A549 treated with CORT108297 at 1 μM for 4 hours (cell line): Measurements from ENCODE around the gene KNDC1. TPM values are rescaled to one million over a fixed set of nuclear protein-coding genes. Genes with fewer than 3 reads are reported as not detected.

Experiments used
- total RNA-seq: library from RNA; stranded (reverse); fragments of 200-300 nt; extraction: Qiagen RNA extraction; gene quantifications from 5 replicates; pipeline ENCODE4 v1.2.3, GENCODE V29; 2022

The KNDC1 gene, protein sequence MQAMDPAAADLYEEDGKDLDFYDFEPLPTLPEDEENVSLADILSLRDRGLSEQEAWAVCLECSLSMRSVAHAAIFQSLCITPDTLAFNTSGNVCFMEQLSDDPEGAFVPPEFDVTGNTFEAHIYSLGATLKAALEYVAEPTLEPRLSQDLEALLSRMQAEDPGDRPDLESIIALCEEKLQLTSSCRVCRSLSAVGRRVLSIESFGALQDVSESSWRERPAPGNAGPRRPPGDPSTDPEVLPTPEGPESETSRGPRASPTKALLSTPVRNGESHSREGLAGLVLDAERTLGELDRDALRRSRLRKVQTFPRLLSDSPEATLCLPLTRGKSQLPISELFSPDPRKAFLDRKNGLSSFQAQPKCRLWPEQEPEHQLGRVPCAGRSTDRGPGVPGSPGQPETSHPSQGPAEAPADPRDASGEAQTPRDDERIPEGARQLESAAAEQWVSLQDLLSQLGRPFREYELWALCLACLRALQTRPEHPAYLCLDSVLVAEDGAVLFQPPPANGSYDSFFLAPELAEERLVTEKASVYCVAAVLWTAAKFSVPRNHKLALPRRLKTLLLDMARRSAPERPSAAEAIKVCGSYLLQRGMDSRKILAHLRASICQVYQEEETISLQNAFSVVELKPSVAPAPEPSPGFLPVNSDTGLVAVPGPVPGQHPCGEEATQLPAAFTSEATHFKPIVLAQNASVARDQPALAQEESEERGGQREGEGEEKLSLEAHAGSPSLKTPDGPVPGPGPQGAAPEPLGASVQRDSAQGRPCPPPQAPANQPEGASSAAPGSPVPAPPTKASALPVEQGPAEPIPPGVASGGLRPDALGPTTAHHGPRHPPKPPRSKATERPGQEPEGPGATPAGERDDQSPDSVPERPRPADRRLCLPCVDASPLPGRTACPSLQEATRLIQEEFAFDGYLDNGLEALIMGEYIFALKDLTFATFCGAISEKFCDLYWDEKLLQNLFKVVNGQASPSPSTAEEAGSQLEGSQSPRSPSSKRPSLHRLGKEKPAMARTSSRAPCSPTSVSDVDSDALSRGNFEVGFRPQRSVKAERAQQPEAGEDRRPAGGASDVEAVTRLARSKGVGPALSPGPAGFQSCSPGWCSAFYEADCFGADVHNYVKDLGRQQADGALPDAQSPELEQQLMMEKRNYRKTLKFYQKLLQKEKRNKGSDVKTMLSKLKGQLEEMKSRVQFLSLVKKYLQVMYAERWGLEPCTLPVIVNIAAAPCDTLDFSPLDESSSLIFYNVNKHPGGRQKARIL (N-terminal part only)
- 0.69 to 2.2 TPM (median 2.1 TPM) in 5 replicates for total RNA-seq

GRCh38 chr10:133159950-133160825 is at the start of gene KNDC1:
KNDC1 (plus strand) TSS chr10:133160219; CDS start chr10:133160468, 249 bp downstream.

GRCh38 chr10:133230044-133230361 is 70.0 kb downstream of the KNDC1 start, which contains the start of gene UTF1:
UTF1 (plus strand) TSS chr10:133230217; CDS start chr10:133230289, 72 bp downstream.

GRCh38 chr10:133237588-133238465 is 77.8 kb downstream of the KNDC1 start, which contains the start of gene VENTX:
VENTX (plus strand) TSS chr10:133237855; CDS start chr10:133237915, 60 bp downstream.

Other genes with a start within 250 kb of the KNDC1 start
- gene CFAP46, start 217.6 kb upstream of the KNDC1 start, total RNA-seq: 1.0 to 1.9 TPM (median 1.5 TPM) in 5 replicates
- gene ADGRA1, start 72.3 kb upstream of the KNDC1 start, total RNA-seq: 0.05 to 0.16 TPM (median 0.09 TPM) in 4 of 5 replicates, not detected in the other
- gene UTF1, start 70.0 kb downstream of the KNDC1 start, total RNA-seq: 0.07 to 0.10 TPM in 2 of 5 replicates, not detected in the others
- gene VENTX, start 77.6 kb downstream of the KNDC1 start, total RNA-seq: not detected in 5 replicates
- 2.3 to 4.8 TPM (median 3.7 TPM) in 5 replicates for gene ADAM8, start 116.6 kb downstream of the KNDC1 start, total RNA-seq
- 37.5 to 46.8 TPM (median 45.3 TPM) in 5 replicates for gene TUBGCP2, start 148.7 kb downstream of the KNDC1 start, total RNA-seq
- 57.1 to 78.5 TPM (median 74.2 TPM) in 5 replicates for gene ZNF511, start 148.7 kb downstream of the KNDC1 start, total RNA-seq
- gene CALY, start 176.7 kb downstream of the KNDC1 start, total RNA-seq: 0.54 to 1.5 TPM (median 0.81 TPM) in 5 replicates
- 0.13 to 0.36 TPM in 2 of 5 replicates, not detected in the others for gene PRAP1, start 187.2 kb downstream of the KNDC1 start, total RNA-seq
- gene FUOM, start 197.8 kb downstream of the KNDC1 start, total RNA-seq: 12.2 to 17.4 TPM (median 16.2 TPM) in 5 replicates
- gene ECHS1, start 213.1 kb downstream of the KNDC1 start, total RNA-seq: 136 to 162 TPM (median 147 TPM) in 5 replicates
- 1.7 to 2.4 TPM (median 2.1 TPM) in 5 replicates for gene PAOX, start 219.0 kb downstream of the KNDC1 start, total RNA-seq
- 40.7 to 55.1 TPM (median 54.1 TPM) in 5 replicates for gene MTG1, start 233.9 kb downstream of the KNDC1 start, total RNA-seq